Measurements from ENCODE around the gene PHETA1. TPM values are rescaled to one million over a fixed set of nuclear protein-coding genes. Genes with fewer than 3 reads are reported as not detected.

PHETA1 gene
- total and polyA plus RNA-seq, 3 donors from 2014 or later = 13.7 to 27.2 (median 16.1) TPM

DNA sequence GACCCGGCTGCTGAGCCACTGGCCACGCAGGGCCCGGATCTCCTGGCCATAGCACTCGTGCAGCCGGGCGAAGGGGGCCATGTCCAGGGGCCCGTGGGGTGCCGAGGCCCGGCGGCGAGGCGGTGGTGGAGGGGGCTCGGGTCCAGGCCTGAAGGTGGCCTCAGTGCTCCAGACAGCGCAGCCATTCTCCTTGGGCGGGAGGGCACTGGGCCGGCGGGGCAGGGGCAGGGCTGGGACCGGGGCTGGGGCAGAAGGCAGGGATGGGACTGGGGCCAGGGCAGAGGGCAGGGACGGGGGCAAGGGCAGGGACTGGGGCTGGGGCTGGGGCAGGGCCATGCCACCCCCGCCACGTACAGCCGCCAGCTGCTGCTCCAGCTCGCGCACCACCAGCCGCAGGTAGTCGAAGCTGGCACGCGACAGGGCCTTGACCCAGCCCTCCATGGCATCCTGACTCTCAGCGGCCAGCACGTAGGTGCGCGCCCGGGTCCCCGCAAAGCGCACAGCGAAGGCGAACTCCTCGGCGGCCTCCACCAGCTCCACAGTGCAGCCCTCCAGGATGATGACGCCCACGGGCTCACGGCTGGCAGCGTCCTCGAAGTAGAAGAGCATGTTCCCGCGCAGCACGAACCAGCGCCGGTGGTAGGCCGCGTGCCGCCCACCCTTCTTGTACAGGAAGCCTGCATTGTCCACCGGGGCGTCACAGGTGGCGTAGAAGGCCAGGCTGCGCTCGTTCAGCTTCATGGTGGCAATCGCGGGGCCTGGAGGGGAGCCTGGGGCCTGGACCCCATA, 6.0 kb downstream of the PHETA1 start:
- WGBS, 2 donors = 86 to 93% methylated on average over 11 to 58 of the region's 59 CpGs
- H3K27me3 ChIP-seq = no peaks in the 10 kb centered on the region
- peaks cover 24% of the 10 kb centered on the region for H3K4me1 ChIP-seq
- DNase-seq = no peak
- H3K36me3 ChIP-seq (ENCODE audit: low read depth, missing control alignments) = no peaks in the 10 kb centered on the region
- intact Hi-C loops (cut with DNase I; ENCODE audit: low total_unique reads) = no loop called here
- no peak overlapping the region for H3K4me3 ChIP-seq
- H3K27ac ChIP-seq = peak overlapping the region; percentile 22 to 52
- no peaks in the 10 kb centered on the region for H3K9me3 ChIP-seq
- TF ChIP-seq POLR2A (IDR thresholded peaks at IDR 0.05) = no peak
- TF ChIP-seq, protein P1, sequence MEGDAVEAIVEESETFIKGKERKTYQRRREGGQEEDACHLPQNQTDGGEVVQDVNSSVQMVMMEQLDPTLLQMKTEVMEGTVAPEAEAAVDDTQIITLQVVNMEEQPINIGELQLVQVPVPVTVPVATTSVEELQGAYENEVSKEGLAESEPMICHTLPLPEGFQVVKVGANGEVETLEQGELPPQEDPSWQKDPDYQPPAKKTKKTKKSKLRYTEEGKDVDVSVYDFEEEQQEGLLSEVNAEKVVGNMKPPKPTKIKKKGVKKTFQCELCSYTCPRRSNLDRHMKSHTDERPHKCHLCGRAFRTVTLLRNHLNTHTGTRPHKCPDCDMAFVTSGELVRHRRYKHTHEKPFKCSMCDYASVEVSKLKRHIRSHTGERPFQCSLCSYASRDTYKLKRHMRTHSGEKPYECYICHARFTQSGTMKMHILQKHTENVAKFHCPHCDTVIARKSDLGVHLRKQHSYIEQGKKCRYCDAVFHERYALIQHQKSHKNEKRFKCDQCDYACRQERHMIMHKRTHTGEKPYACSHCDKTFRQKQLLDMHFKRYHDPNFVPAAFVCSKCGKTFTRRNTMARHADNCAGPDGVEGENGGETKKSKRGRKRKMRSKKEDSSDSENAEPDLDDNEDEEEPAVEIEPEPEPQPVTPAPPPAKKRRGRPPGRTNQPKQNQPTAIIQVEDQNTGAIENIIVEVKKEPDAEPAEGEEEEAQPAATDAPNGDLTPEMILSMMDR (IDR thresholded peaks at IDR 0.05) = no peak

DNA sequence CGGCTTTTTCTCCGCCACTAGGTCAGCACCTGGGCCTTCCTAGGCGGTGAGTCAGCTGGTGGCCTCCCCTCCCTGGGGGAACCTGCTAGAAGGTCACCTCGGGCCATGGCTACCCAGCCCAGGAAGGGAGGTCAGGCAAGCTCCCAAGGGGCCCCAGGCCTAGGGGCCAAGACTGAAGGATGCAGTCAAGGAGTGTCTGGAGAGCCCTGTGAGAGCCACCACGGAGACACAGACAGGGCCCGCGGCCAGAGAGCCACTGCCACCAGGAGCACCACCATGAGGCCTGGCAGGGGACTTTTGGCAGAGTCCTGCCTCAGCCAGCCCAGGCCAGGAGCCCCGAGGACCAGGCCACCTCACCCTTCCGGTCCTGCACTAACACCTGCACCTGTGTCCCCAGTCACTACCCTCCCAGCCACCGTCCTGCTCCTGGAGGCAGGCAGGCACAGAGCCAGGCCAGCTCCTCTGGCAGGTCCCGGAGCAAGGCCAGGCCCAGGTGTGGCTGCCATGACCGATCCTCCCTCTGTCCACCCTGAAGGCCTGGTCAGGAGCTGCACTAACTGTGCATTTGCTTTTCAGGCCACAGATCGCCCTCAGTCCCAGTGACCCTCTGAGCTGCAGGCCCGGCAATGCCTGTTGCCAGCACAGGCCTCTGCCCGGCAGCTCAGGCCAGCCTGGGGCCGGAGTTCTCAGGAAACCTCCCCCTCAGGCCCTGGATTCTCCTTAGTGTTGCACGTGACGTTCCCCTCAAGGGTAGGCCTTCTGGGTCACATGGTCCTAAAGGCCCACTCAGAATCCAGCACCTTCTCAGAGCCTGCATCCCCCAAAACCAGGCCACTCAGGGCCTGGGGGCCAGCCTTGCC, 6.9 kb downstream of the PHETA1 start:
- DNase-seq = peak; percentile 63
- Histone ChIP-seq H3K4me3 (no peak overlapping the region), H3K36me3 (ENCODE audit: low read depth, missing control alignments) (no peaks in the 10 kb centered on the region), H3K27me3 (no peaks in the 10 kb centered on the region), H3K9me3 (no peaks in the 10 kb centered on the region), H3K27ac (peak overlapping the region; percentile 36 to 52), H3K4me1 (peaks cover 18% of the 10 kb centered on the region)
- TF ChIP-seq, protein P1 (IDR thresholded peaks at IDR 0.05) = no peak
- no peak for TF ChIP-seq POLR2A (IDR thresholded peaks at IDR 0.05)
- intact Hi-C loops (cut with DNase I; ENCODE audit: low total_unique reads) = no loop called here
- 50 to 52% methylated on average over 2 to 17 of the region's 18 CpGs for WGBS, 2 donors

DNA sequence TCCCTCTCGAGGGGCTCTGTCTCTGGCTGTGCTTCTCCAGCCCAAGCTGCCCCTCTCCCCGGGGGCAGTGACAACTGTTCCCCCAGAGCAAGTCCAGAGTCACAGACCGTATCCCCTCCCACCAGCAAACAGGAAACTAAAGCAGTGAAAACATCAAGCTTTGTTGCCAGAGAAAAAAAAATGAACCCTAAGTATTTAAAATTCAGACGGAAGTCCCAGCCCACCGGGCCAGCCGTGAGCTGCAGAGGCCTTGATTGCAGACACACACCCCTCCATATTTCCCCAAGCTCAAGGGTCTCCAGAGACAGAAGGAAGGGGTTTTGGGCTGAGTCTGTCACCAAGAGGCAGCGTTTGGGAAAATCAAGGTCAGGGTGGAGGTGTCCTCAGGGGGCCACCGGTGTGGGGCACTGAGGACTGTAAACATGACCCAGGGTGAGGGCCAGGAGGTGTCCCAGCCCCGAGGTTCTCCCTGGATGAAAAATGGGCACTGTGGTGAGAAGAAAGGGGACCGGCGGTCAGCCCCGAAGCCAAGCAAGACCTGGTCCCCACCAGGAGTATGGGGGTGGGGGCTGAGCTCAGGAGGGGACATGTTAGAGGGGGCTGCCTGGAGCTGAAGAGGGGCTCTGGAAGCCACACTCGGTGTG, 7.7 kb downstream of the PHETA1 start:
- Histone ChIP-seq H3K36me3 (ENCODE audit: low read depth, missing control alignments) (no peaks in the 10 kb centered on the region), H3K27ac (peak overlapping the region; percentile 36 to 52), H3K4me3 (no peak overlapping the region), H3K9me3 (no peaks in the 10 kb centered on the region), H3K4me1 (peaks cover 18% of the 10 kb centered on the region), H3K27me3 (no peaks in the 10 kb centered on the region)
- intact Hi-C loops (cut with DNase I; ENCODE audit: low total_unique reads) = no loop called here
- no peak for TF ChIP-seq POLR2A (IDR thresholded peaks at IDR 0.05)
- TF ChIP-seq, protein P1 (IDR thresholded peaks at IDR 0.05) = no peak
- no peak for DNase-seq
- WGBS, 2 donors = 52 to 55% methylated on average over 13 of the region's 13 CpGs

DNA sequence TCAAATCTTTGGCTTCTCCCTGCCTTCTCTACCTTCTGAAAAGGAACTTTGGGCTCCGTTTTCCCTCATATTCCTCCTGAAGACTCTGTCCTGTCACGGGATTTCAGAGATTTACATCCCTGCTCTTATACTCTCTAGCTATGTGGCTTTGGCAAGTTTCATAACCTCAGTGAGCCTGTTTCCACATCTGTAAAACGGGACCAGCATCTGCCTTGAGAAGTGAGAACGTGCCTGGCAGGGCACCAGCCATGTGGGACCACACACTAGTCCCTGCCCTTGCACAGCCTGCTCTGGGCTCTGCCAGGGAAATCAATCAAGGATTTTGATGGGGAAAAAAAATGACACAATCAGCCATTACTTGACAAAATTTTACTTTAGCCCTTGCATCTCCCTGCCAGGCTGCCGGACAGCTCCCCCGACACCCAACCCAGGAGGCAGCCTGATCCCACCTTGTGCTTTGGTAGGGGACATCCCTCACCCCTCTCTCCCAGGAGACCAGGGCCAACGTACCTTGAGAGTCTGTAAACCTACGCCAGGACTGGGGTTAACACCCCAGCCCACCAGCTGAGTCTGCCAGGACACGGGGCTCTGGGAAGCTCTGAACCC, 8.5 kb downstream of the PHETA1 start:
- Histone ChIP-seq H3K4me3 (no peak overlapping the region), H3K27ac (no peak overlapping the region), H3K27me3 (no peaks in the 10 kb centered on the region), H3K4me1 (peaks cover 18% of the 10 kb centered on the region), H3K36me3 (ENCODE audit: low read depth, missing control alignments) (no peaks in the 10 kb centered on the region), H3K9me3 (no peaks in the 10 kb centered on the region)
- no peak for DNase-seq
- WGBS, 2 donors = 59 to 75% methylated on average over 7 to 9 of the region's 9 CpGs
- intact Hi-C loops (cut with DNase I; ENCODE audit: low total_unique reads) = no loop called here
- no peak for TF ChIP-seq POLR2A (IDR thresholded peaks at IDR 0.05)
- TF ChIP-seq, protein P1 (IDR thresholded peaks at IDR 0.05) = no peak

All from testis (tissue), 3 donors.